OCI-M1 (cell line): ENCODE data around the gene RPLP2.

Source experiments
- DNase-seq: peaks from one replicate; lab custom pipeline; 2025; lab: John Stamatoyannopoulos, UW

Gene RPLP2

DNA sequence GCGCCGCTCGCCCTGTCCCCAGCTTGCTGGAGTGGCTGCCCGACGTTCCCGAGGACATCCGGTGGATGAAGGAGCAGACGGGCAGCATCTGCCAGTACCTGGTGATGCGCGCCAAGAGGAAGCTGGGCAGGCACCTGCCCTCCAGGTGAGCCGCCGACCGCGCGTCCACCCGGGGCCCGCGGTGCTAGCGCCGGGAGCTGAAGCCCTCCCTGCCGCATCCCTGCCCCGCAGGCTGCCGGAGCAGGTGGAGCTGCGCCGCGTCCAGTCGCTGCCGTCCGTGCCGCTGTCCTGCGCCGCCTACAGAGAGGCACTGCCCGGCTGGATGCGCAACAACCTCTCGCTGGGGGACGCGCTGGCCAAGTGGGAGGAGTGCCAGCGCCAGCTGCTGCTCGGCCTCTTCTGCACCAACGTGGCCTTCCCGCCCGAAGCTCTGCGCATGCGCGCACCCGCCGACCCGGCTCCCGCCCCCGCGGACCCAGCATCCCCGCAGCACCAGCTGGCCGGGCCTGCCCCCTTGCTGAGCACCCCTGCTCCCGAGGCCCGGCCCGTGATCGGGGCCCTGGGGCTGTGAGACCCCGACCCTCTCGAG is 14.6 kb downstream of the RPLP2 start:
- DNase-seq, result no peak

DNA sequence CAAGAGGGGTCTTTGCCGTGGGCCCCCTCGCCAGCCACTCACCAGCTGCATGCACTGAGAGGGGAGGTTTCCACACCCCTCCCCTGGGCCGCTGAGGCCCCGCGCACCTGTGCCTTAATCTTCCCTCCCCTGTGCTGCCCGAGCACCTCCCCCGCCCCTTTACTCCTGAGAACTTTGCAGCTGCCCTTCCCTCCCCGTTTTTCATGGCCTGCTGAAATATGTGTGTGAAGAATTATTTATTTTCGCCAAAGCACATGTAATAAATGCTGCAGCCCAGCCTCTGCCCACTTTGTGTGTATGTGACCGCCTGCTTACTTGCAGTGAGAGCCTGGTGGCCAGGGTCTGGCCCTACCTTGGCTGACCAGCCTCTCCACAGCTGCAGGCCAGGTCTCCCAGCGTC is 15.2 kb downstream of the RPLP2 start:
- no peak for DNase-seq

DNA sequence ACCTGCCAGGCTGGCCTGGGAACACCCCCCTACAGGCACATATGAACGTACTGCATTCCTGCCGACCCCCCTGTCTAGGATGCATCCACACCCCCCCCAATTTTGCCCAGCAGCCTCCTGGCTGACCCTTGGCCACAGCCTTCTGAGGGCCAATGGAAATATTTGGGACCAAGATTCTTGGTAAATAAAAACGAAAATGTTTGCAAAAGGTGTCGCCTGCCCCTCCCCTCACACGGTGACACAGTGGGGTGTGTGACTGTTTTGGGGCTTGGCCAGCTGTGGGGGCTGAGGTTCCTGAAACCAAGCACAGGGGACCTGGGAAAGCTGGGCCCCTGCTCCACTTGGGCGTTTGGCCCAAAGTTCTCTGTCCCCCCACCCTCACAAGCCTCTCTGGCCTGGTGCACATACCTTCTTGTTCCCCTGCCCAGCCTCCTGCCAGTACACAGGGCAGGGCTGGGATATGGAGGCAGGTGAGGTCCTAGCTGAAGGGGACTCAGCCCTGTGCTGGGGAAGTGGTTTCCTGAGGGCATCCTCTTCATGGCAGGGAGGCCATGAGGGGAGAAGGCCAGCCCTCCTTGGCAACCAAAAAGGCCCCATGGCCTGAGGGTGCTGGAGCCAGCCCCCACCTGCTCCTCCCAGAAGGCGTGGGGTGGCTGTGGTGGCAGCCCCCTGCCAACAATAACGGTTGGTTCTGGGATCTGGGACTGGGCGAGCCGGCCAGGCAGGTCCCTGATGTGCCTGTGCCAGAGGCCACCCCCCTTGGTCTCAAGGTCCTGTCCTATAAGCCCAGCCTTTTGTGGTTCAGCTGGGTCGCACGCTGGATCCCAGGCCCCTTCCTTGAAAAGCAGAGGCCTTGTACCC is 15.8 kb downstream of the RPLP2 start:
- no peak for DNase-seq

DNA sequence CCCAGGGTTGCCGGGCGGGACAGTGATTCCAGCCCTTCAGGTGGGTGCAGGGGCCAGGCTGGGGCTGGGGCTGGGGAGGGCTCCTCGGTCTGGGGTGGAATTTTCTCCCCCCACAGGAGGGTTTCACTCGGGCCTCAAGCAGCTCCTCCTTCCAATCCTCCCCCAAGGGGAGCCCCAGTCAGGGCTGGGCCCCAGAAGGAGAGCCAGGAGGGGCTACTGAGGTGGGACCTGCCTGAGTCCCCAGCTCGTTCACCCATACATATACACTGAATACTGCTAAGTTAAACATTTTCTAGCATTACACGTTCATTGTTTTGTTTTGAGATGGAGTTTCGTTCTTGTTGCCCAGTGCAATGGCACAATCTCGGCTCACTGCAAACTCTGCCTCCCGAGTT is 16.5 kb downstream of the RPLP2 start:
- DNase-seq, result no peak

DNA sequence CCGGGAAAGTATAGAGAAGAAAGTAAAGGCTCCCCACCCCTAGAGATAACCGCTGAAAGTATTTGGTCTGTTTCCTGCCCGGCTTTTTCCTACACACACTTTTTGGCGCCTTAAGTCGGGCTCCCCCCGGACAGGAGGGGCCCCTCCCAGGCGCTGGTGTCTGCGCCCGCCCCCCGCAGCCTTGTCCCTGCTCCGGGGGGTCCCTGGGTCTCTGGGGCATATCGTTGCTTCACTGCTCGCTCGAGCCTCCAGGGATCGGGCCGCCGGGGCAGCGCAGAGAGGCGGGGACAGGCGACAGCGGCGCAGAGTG is 17.0 kb downstream of the RPLP2 start:
- DNase-seq, result no peak

DNA sequence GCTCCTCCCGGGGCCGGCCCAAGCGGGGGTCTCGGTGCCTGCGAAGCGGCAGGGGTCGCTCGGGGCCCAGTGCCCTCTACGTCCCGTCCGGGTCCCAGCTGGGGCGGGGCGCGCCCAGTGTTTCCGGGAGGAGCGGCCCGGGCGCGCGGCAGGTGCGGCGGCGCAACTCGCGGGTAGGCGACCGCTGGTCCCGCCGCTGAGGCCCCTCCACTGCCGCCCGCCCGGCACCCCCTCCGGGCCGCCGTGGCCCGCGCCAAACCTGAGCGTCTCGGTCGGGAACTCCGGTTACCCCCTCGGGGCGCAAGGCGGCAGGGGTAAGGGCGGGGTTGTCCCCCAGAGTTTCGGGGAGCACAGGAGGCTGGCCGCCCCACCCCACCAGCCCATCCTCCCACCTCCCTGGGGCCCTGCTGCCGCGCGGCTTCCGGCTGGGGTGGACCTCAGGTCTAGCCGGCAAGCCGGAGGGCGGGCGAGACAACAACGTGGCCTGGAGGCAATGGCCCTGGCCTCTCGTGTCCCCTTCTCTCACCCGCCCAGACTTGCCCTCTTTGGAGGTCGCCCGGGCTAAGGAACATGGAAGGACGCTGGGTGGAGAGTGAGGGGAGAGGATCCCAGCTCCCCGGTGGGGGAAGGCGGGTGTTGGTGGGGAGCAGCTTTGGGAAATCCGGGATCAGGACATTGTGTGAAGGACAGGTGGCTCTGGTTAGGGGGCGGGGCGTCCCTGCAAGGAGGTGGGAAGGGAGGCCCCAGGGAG is 17.6 kb downstream of the RPLP2 start:
- DNase-seq, result peak; percentile 50

DNA sequence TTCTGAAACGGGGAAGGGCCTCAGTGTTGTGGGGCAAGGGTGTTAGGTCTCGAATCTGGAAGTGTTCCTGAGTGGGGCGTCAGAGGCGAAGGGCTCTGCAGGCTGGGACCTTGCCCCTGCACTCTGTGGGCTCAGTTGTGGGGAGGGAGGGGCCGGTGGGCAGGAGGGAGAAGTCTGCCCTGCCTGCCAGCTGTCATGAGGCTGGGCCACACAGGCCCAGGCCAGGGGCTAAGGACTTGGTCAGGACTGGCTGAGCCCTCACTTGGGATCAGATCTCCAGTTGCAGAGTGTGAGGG is 18.1 kb downstream of the RPLP2 start, which contains the start of gene CRACR2B:
Gene CRACR2B, plus strand, starts transcription at position 23 of the 296 bp plus-strand sequence. CDS start 689 bp downstream, outside the sequence.
- no peak for DNase-seq

DNA sequence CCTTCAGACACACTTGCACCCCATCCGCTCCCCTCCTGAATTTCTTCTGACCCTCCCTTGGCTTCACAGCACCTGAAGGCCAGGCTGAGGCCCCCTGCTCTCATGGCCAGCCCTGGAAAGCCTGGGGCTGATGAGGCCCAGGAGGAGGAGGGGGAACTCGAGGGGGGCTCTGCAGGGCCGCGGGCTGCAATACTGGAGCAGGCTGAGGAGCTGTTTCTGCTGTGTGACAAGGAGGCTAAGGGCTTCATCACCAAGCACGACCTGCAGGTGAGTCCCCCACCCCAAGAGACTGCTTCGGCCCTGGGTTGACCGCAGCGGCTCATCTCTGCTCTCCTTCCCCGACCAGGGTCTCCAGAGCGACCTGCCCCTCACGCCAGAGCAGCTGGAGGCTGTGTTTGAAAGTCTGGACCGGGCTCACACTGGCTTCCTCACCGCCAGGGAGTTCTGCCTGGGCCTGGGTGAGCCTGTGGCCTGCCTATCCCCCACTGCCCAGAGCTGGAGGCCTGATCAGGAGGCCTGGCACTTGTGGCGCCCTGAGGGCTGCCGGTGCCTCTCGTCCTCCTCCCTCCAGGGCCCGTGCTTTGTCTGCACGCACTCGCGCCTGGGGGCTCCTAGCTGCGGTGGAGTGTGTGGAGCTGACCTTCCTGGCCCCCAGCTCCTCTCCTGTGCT is 18.9 kb downstream of the RPLP2 start:
- no peak for DNase-seq

DNA sequence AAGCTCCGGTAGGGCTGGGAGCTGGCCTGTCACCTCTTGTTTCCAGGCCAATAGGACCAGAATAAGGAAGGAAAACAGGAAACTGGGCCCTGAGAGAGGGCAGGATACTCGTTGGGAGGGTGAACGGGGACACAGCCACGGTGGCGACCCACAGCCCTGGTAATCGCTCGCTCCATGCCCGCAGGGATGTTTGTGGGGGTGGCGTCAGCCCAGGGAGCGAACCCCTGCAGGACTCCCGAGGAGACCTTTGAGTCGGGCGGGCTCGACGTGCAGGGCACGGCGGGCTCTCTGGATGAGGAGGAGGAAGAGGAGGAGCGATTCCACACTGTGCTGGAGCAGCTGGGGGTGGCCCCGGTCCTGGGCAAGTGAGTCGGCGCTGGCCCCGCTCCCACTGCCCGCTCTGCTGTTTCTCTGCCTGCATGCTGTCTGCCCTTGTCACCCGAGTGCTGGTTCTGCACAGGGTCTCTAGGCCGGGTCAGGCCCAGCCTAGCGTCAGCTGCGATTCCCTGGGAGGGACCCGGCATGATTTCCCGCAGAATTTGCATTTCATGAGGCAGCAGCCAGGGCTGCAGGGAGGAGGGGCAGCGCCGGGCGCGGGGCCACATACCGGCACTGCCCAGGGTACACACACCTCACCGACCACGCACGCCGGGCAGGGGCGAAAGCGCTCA is 19.5 kb downstream of the RPLP2 start:
- DNase-seq, result no peak

DNA sequence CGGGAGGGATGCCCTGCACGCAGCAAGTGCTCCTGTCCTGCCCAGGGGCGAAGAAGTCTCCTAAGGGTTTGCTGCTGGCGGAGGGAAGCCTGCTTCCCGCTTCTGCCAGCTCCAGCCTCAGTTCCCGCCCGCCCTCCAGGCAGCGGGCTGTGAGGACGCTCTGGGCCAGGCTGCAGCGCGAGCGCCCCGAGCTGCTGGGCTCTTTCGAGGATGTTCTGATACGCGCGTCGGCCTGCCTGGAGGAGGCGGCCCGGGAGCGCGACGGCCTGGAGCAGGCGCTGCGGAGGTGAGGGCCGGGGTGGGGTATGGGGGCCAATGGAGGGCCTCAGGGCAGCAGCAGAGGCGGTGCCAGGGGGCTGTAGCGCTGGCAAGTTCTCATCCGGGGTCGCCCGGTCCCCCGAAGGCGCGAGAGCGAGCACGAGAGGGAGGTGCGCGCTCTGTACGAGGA is 20.1 kb downstream of the RPLP2 start:
- DNase-seq, result no peak

DNA sequence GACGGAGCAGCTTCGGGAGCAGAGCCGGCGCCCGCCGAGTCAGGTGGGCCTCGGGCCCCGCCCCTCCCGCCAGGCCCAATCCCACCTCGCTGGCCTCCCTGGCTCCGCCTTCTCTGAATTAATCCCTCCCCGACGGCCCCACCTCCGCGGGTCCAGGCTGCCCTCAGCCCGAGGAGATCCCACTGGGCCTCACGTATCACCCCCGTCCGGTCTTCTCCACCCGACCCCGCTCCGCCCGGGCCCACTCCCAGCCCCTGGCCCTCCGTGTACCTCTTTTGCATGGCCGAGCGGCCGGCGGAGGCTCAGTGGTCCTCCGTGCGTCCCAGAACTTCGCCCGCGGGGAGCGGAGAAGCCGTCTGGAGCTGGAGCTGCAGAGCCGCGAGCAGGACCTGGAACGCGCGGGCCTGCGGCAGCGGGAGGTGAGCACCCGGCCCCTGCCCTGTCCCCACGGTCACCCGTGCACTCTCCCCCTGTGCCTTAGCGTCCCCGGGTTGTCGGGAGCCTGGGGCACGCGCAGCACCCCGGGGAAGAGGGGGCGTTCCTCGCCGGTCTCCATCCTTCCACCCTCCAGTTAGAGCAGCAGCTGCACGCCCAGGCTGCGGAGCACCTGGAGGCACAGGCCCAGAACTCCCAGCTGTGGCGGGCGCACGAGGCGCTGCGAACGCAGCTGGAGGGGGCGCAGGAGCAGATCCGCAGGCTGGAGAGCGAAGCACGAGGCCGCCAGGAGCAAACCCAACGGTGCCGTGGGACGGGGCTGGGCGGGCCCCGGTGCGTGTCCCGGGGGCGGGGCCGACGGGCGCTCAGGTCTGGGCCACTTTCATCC is 20.7 kb downstream of the RPLP2 start:
- DNase-seq, result peak; percentile 63

DNA sequence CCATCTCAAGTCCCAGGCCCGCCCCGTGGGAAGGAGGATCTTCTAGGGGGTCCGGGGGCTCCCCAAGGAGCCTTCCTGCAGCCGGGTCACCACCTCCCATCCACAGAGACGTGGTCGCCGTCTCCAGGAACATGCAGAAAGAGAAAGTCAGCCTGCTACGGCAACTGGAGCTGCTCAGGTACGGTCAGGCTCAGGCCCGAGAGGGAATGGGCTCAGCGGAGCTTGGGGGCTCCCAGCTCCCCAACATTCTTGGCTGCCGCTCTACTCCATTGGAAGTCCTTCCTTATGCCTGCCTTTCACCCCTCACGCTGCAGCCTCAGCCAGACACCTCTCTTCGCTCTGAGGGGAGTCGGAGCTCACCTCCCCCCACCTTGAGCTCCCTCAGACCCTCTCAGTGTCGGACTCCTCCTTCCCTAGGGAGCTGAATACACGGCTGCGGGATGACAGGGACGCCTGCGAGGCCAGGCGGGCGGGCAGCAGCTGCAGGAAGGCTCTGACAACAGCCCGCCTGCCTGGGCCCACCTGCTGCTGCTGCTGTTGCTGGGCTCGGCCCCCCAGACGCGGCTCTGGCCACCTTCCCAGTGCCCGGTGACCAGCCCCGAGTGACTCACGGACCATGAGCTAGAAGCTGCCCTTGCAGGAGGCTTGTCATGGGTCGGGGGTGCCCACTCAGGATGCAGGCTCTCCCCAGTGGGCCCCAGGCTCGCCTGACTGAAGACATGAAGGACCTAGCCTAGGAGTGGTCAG is 21.5 kb downstream of the RPLP2 start:
- DNase-seq, result no peak

DNA sequence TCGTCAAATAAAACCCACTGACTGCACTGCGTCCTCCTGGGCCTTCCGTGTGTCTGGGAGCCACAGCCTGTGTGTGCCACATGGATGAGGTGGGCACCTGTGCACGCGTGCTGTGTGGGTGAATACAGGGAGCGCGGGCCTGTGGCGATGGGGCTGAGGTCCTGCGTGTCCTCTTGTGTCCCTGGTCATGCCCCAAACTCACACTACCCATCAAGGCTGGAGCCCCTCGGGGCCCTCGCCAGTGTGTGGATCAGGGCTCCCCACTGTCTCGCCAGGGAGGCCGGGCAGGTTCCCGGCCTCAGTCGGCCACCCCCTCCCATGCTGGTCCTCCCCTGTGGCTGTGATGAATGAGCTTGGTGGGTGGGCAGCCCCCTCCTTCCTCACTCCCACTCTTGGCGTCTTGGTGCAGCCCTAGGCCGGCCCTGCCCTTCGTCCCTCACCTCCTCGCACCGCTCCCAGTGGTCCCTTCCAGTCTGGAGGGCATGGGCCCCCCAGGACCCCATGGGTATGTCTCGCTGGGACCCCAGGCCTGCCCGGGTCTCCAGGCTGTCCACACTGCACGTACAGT is 22.3 kb downstream of the RPLP2 start:
- no peak for DNase-seq

DNA sequence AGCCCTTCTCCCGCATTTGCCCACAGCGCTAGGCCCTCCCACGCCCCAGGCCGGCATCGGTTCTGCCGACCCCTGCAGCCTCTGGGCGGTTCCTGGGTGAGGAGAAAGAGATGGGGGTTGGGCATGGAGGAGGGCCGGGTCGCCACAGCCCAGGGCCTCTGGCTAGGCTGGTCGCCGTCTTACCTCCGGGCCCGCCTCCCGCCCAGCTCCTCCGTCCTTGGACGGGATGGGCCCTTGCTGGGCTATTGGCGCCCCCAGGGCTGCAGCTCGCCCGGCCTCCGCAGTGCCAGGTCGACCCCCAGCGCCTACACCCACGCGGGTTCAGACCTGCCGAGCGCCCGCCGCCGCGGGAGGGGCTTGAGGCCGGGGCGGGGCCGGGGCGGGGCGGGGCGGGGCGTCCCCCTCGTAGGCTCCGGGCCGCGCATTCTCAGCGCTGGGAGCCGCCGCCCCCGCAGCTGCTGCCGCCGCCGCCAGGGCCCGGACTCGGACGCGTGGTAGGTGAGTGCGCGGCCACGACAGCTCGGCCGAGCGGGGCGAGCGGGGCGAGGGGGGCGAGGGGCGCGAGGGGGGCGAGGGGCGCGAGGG is 22.9 kb downstream of the RPLP2 start, which contains the start of gene CD151:
Gene CD151, plus strand, starts transcription at position 424 of the 585 bp plus-strand sequence. CDS start 3,118 bp downstream, outside the sequence.
- peak; percentile 85 for DNase-seq

DNA sequence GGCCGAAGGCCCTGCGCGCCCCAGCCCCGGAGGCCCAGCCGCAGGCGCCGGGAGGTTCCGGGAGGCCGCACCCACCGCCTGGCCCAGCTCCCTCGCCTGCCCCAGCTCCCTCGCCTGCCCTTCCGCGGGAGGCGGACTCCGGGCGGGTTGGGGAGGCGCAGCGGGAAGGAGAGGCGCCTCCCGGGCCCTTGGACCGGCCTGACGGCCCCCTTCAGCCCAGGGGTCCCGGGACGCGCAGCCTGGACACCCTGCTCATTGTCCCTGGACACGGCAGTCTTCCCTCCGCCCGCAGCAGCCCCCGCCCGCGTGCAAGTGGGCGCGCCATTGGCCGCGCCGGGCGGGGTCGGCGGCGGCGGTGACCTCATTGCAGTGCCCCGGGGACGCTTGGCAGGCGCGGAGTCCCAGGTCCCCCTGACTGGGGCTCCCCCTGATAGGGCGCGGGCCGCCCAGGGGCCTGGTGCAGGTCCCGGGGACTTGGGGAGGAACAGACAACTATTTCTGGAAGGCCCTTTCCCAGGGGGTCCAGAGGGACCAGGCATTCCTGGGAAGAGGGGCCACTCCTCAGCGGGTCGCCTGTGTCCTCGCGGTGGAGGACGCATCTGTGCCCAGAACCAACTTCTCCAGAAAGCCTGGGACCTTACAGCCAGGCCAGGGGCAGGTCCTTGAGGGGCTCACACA is 23.5 kb downstream of the RPLP2 start:
- peak; percentile 74 for DNase-seq

DNA sequence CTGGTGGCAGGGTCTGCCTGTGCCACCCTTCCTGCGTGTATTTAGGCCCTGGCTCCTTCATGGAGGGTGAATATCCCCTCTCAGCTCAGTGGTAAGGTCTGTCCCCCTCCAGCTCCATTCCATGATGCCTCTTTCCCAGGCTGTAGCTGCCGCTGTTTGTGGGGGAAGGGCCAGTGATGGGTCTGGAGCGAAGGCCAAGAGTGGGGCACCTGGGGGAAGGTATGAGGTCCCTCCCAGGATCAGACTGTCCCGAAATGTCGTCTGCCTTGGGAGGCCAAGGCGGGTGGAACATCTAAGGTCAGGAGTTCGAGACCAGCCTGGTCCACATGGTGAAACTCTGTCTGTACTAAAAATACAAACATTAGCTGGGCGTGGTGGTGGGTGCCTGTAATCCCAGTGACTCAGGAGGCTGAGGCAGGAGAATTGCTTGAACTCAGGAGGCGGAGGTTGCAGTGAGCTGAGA is 24.1 kb downstream of the RPLP2 start:
- DNase-seq, result no peak

DNA sequence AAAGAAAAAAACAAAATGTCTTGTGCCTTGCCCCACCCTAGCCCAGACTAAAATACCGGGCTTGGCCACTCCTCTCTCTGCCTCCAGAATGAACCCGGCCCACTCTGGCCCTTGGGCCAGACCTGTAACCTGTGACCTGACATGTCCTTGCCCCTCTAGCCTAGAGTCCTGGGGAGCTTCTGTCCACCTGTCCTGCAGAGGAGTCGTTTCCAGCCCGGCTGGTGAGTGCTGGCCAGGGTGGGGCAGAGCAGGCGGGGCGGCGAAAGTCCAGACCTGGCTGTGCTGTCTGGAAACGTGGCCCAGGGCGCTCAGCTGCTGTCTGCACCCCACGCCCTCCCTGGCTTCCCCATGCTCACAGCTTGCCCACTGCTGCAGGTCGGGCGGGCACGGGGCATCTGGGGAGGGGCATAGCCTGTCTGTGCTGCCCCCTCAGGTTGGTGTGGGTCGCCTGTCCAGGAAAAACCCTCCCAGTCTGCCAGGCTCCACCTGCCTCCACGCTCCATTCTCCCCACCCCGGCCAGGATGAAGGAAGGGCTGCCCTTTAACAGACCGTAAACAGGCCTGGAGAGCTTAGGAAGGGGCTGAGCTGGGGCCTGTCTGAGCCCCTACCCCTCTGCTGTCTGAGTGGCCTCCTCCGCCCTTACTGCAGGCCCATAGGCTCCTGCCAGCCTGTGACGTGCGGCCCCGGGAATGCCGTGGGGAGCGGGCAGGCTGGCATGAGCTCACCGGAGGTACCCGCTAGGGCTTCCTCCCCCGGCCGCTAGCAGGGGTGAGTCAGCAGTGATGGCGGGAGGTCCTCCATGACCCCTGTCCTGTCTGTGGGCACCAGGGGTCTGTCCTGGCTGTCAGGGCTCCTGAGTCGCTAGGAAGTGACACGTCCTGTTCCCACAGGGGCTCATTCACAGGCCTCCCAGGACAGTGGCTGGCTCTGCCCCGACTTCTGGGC is 24.9 kb downstream of the RPLP2 start:
- DNase-seq, result no peak

DNA sequence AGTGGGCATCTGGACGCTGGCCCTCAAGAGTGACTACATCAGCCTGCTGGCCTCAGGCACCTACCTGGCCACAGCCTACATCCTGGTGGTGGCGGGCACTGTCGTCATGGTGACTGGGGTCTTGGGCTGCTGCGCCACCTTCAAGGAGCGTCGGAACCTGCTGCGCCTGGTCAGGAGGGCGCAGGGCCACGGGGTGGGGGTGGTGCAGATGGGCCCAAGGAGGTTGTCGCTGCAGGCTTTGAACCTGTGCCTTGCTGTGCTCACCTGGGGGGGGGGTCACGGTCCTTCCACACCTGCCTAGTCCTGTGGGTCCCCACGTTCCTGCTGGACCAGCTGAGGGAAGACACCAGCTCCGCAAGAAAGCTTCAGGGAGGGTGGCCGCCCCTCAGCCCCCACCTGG is 26.5 kb downstream of the RPLP2 start:
- no peak for DNase-seq
